GM18873 (cell line): Measurements from ENCODE around the gene SYCN.

Source experiments
- ATAC-seq: cut with Tn5 transposase; IDR thresholded peaks from one replicate; pipeline ENCODE4 v1.9.1; 2021; ENCODE audit warnings: mild to moderate bottlenecking, moderate library complexity, moderate number of reproducible peaks; ENCODE audit not compliant: unreplicated experiment, low FRiP score

Gene SYCN

DNA sequence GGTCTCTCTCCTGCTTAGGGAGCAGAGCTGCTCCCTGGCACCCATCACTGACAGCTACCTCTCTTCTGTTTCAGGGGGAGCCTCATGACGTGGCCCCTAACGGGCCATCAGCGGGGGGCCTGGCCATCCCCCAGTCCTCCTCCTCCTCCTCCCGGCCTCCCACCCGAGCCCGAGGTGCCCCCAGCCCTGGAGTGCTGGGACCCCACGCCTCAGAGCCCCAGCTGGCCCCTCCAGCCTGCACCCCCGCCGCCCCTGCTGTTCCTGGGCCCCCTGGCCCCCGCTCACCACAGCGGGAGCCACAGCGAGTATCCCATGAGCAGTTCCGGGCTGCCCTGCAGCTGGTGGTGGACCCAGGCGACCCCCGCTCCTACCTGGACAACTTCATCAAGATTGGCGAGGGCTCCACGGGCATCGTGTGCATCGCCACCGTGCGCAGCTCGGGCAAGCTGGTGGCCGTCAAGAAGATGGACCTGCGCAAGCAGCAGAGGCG lies 30.5 kb downstream of the SYCN start:
- no peak for ATAC-seq

GRCh38 chr19:39172700-39173501 lies 31.2 kb downstream of the SYCN start:
- ATAC-seq: no peak

DNA sequence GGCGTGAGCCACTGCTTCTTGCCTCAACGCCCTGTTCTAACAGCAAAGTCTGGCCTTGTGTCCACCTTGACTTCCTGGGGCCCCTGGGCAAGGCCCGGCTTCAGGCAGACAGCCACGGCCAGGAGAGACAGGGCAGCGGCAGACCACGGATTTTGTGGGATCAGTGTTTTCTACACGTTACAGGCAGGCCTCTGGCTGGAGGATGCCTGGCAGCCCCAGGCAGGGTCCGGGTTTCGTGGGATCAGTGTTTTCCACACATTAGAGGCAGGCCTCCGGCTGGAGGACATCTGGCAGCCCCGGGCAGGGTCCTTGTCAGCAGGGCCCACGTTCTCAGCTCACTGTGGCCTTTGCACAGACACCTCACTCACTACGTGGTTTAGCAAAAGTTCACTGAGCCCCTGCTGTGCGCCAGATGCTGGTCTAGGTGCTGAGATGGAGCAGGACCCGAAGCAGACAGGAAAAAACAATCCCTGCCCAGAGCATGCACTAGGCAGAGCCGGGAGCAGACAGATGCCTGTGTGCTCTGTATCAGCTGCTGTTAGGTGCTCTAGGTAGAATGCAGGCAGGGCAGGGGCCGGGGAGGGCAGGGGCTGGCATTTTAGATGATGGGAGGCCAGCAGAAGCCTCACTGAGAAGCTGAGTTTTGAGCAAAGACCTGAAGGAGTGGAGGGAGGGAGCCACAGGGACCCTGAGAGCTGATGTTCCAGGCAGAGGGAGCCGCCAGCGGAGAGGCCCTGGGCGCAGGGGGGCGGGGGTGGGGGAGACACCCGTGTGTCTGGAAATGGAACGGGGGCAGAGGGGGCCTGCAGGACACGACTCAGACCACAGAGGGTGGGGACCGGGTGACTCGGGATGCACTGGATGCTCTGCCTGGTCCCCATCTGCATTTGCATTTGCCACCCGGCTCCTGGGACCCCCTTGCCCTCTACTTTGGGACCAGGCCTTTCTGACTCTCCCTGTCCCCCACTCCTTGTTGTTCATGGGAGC lies 32.3 kb downstream of the SYCN start:
- ATAC-seq: no peak

DNA sequence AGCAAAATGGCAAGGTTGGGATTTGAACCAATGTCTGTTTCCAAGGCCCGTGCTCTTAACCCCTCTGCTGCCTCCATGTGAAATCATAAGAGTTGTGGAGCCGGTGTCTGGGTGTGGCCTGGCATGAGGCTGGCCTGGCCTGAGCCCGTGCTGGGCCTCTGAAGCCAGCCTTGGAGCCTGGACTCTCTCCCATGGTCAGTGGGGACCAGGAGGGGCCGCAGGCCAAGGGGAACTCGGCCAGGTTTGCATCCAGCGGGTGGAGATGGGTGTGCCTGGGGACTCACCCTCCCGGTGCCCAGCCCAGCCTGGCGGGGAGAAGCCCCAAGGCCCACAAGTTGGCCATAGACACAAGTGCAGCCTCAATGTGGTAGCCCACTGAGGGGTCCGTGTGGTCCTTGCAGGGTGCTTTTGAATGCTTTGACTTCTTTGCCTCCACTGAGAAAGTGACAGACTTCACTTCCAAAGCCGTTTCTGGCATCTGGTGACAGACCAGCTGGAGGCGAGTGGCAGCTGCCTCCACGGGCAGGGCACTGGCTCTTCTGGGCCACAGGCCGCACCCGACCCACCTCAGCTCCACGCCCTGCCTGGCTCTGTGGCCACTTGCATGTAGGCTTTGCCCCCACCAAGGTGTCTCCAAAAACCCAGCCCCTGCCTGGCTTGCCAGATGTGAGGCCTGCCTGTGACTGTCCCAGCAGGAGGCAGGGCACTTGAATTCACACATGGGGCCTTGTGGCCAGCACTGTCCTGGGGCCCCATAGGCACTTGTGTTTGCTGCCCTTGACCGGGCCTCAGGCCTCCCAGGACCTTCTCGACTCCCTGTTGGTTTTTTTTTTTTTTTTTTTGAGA lies 33.5 kb downstream of the SYCN start:
- ATAC-seq: no peak

DNA sequence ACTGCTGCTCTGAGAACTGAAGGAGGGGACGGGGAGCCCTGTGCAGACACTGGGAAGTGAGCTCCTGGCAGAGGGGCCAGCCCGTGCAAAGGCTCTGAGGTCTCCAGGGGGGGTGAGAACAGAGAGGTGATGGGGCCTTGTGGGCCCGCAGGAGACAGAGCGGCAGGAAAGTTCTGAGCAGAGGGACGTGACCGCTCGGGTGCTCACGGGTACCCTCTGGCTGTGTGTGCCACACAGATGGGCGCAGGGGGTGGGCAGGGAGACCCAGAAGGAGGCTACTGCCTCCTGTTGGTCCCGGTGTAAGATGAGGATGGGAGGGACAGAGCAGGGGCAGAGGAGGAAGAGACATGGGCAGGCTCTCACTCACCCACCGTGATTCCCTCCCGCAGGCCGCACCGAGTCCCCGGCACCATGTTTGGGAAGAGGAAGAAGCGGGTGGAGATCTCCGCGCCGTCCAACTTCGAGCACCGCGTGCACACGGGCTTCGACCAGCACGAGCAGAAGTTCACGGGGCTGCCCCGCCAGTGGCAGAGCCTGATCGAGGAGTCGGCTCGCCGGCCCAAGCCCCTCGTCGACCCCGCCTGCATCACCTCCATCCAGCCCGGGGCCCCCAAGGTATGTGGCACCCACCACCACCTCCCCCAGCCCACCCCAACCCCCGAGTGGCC lies 34.8 kb downstream of the SYCN start:
- no peak for ATAC-seq

DNA sequence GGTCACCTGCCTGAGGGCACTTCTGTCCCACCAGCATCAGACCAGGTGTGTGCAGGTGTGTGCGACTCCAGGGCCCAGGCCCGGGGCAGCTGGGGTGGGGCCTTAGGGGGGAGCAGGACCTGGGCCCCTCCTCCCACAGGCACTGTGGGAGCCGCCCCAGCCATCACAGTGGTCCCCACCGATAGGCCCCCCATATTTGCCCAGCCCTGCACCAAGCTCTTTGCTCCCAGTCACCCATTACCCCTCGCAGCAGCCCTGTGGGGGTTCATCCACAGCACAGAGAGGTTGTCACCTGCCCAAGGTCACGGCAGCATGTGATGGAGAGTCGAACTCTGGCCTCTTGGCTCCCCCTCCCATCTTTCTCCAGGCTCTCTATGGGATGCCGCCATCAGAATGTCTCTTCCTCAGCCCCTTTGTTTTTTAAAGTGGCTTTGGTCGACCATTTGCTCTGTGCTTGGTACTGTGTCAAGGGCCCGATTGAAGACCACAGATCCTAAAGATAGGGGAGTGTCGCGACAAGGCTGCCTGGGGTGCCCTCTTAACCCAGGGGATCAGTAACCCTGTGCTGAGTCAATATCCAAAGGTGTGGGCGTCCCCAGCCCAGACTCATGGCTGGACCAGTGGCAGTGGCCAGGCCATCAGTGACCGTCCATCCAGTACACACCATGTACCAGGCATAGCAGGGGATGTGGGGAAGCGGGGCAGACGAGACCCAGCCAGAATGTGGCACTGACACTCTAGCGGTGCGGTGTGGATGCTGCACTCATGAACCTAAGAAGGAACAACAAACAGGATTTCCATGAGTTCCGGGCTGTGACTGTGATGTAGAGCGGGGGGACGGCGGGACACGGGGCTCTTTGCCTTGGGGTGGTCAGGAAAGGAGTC lies 35.6 kb downstream of the SYCN start:
- ATAC-seq: no peak

DNA sequence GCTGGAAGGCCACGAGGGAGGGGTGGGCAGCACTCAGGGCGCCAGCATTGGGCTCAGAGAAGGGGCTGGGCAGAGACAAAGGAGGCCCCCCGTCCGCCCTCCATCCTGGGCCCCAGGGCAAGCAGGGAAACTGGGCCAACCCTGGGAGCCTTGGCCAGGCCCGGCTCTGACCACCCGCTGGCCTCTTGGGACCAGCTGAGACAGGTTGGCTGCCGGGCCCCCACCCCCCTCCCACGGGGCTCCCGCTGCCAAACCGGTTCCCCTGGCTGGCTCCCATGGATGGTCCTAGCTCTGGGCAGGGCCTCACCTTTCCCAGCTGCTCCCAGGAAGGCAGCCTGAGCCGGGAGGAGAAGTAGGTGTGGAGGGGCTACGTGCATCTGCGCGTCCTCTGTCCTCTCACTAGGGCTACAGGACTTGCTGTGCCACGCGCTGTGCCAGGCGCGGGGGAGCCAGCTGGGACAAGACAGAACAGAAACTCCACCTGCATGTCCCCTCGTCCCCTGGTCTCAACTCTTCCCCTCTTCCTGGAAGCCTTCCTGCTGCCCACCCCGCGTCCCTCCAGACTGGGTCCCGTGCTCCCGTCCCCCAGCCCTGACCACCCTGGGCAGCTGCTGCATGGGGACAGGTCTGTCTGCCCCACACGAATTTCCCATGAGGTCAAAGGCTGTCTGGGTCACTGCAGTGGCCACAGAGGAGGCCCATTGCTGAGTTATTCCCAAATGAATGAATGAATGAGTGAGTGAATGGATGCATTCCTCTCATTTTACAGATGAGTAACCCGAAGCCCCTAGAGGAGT lies 36.4 kb downstream of the SYCN start:
- ATAC-seq: no peak

GRCh38 chr19:39166571-39167391 lies 37.3 kb downstream of the SYCN start:
- ATAC-seq: no peak

GRCh38 chr19:39165857-39166256 lies 38.2 kb downstream of the SYCN start:
- ATAC-seq: no peak

DNA sequence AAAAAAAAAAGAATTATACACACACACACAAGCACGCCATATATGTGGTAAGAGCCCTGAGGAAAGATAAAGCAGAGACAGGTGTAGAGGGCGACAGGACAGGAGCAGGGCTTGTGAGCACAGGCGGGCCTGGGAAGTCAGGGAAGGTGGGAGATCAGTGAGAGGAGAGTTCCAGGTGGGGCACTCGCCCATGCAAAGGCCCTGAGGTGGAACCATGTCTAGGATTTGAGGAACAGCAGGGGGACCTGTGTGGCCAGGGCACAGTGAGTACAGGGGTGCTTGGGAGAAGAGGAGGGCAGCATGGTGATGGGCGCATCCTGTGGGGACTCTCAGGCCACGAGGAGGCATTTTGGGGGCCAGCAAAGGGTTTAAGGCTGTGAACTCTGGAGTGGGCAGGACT lies 39.8 kb downstream of the SYCN start:
- ATAC-seq: no peak

DNA sequence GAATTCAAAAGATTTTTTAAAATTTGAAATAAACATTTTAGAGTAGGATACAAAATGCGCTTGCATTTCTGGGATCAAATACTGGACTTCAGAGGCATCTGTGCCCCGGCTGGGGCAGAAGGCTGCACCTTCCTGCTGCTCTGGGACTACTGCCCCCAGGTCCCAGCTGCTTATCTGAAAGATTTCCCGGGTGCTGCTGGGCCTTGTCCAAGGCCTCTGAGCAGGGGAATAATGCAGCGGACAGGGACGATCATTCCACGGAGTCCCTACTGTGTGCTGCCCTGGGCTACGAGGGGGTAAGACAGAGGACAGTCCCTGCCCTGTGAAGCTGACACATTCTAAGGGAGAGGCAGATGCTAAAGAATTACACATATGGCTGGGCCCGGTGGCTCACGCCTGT lies 40.4 kb downstream of the SYCN start:
- no peak for ATAC-seq

DNA sequence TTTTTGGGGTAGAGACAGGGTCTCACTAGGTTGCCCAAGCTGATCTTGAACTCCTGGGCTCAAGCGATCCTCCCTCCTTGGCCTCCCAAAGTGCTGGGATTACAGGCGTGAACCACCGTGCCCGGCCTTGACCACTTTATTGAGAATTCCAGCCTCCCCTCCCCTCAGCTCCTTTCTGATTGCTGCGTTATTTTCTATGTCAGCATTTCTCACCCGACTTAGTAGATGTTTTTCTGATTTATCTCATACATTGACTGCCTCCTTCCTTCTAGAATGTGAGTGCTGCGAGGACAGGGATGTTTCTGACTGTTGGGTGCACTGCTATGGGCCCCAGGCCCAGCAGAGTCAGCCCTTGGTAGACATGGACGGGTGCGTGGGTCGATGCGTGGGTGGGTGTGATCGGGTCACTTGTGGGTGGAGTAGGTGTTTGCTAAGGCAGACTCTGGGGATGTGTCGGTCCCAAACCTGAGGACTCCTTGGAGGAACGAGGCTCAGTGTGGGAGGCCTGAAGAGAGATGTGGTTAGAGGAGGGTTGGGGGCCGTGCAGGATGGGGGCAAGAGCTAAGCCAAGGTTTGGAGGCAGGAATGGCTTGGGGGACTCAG lies 41.5 kb downstream of the SYCN start:
- ATAC-seq: no peak

DNA sequence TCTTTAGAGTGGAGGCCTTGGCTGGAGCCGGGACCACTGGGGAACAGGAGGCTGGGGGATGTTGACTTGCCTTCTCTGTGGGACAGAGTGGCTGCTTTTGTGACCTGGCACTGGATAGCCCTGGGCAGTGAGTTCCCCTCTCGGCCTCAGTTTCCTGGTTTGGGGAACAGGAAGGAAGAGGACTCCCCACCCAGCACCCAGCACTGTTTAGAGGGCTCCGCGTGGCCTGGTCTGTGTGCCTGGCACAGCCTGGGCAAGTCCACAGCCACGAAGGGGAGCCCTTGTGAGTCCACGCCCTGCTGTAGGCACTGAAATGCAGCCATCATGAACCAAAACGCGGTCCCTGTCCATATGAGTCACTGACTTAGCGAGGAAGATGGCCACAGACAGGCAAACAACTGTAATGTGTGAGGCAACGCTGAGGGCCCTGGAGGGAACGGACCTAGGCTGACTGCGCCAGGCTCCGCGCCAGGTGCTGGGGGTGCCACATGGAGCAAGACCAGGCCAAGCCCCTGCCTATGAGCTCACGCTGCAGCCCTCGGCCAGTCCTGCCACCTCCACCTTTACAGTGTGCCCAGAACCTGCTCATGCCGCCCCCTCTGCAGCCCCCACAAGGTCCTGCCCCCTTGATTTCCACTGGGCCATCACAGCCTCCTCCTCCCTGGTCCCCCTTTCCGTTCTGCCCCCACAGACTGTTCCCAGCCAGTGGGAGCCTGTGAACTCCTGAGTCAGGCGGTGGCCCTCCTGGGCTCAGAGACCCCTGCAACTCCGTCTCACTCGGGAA lies 43.0 kb downstream of the SYCN start:
- no peak for ATAC-seq

- ATAC-seq: no peak
Observed at GRCh38 chr19:39160523-39160861, 43.6 kb downstream of the SYCN start.

GRCh38 chr19:39158646-39159260 lies 45.3 kb downstream of the SYCN start:
- no peak for ATAC-seq

- ATAC-seq: no peak
Observed at GRCh38 chr19:39157997-39158389, 46.1 kb downstream of the SYCN start.
